Loucy (cell line): ENCODE results near the gene DPM2.

Experiments
- H2AFZ ChIP-seq: fragments of 200-600 bp; sonication (generic); 2 replicates; pipeline ENCODE4 v1.6.0; 2016; ENCODE audit warnings: antibody characterized with exemption, mild to moderate bottlenecking, low read length, moderate library complexity
- H3F3A ChIP-seq: fragments of 200-600 bp; 2 replicates; pipeline ENCODE4 v1.6.0; 2016; ENCODE audit warnings: antibody characterized with exemption, low read depth, mild to moderate bottlenecking
- H3K27me3 ChIP-seq: fragments of 200-600 bp; sonication (generic); 2 replicates; pipeline ENCODE4 v1.6.1; 2014; ENCODE audit warnings: low read length, mild to moderate bottlenecking; ENCODE audit not compliant: insufficient read depth, poor library complexity, severe bottlenecking
- H3K36me3 ChIP-seq: fragments of 200-600 bp; sonication (generic); 2 replicates; pipeline ENCODE4 v1.6.1; 2016; ENCODE audit warnings: low read length; ENCODE audit not compliant: insufficient read depth
- H3K4me1 ChIP-seq: fragments of 200-600 bp; sonication (generic); 2 replicates; pipeline ENCODE4 v1.5.1; 2014; ENCODE audit warnings: low read length, mild to moderate bottlenecking; ENCODE audit not compliant: insufficient read depth, poor library complexity, severe bottlenecking
- H3K4me2 ChIP-seq: fragments of 200-600 bp; sonication (generic); 2 replicates; pipeline ENCODE4 v1.6.0; 2014; ENCODE audit warnings: antibody characterized with exemption, low read length, low read depth, mild to moderate bottlenecking; ENCODE audit not compliant: poor library complexity, severe bottlenecking
- H3K4me3 ChIP-seq: fragments of 200-600 bp; sonication (generic); 2 replicates; pipeline ENCODE4 v1.5.1; 2014; ENCODE audit warnings: low read length, mild to moderate bottlenecking, mixed read lengths; ENCODE audit not compliant: poor library complexity, severe bottlenecking
- H3K79me2 ChIP-seq: fragments of 200-600 bp; sonication (generic); 2 replicates; pipeline ENCODE4 v1.6.1; 2014; ENCODE audit warnings: low read length; ENCODE audit not compliant: insufficient read depth
- H3K9ac ChIP-seq: fragments of 200-600 bp; sonication (generic); 2 replicates; pipeline ENCODE4 v1.6.0; 2014; ENCODE audit warnings: mild to moderate bottlenecking, low read depth, low read length, moderate library complexity; ENCODE audit not compliant: poor library complexity, severe bottlenecking
- H3K9me2 ChIP-seq: fragments of 200-600 bp; sonication (generic); replicated peaks from 2 replicates; pipeline ENCODE4 v1.6.1; 2016; ENCODE audit warnings: low read depth, low read length, mixed read lengths
- H3K9me3 ChIP-seq: fragments of 200-600 bp; sonication (generic); 2 replicates; pipeline ENCODE4 v1.6.1; 2014; ENCODE audit warnings: mild to moderate bottlenecking, antibody characterized with exemption, low read length, low read depth; ENCODE audit not compliant: insufficient read depth
- H4K20me1 ChIP-seq: fragments of 200-600 bp; sonication (generic); 2 replicates; pipeline ENCODE4 v1.6.0; 2014; ENCODE audit warnings: antibody characterized with exemption, low read length, mild to moderate bottlenecking; ENCODE audit not compliant: insufficient read depth, poor library complexity, severe bottlenecking
- EZH2phosphoT487 ChIP-seq: fragments of 200-600 bp; IDR thresholded peaks from 2 replicates; pipeline ENCODE4 v1.6.1; 2018; ENCODE audit warnings: antibody characterized with exemption, mild to moderate bottlenecking, moderate library complexity, borderline replicate concordance
- TF ChIP-seq, protein P1 (sequence below): fragments of 200-600 bp; sonication (generic); conservative IDR thresholded peaks from 2 replicates; pipeline ENCODE4 v1.5.1; 2014; ENCODE audit warnings: mild to moderate bottlenecking, antibody characterized with exemption, low read length

Gene DPM2

DNA sequence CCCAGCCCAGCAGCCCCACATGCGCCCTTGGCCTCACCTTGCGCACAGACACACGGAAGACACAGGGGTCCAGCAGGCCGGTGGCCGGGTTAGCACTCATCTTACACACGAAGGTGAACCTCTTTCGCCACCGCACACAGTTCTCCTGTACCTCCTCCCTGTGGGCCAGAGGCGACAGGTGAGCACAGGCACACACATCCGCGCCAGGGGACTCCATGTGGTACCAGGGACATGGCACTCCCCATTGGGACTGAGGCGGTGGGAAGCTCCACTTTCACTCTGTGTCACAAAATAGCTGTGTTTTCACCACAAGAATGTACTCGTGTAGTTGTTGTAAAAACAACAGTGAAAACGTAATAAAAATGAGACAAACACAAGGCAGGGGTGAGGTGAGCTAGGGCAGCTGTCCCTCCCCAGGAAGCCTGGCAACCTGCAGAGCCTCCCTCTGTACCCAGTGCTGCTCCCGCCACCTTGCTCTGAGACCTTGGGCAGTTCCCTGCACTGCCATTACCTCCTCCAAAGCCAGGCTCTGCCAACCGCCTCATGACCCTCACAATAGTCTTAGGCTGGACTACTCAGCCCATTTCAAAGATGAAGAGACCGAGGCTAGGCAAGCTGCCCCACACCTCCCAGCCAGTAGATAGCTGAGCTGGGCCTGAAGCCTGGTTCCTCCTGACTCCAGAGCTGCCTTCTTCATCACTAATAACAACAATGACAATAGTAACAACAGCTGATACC is 16.3 kb upstream of the DPM2 start:
- Histone ChIP-seq H4K20me1 (peaks cover 4% of the 10 kb centered on the region), H3K9me3 (no peaks in the 10 kb centered on the region), H3K36me3 (no peaks in the 10 kb centered on the region; the same call in 1 of the 2 replicates), H3K4me2 (no peak overlapping the region), H3K9ac (no peak overlapping the region), H3K4me1 (peaks cover 14% of the 10 kb centered on the region), H3K4me3 (no peak overlapping the region), H3F3A (no peaks in the 10 kb centered on the region), H3K79me2 (peaks cover 60% of the 10 kb centered on the region; the same call in 1 of the 2 replicates), H3K27me3 (no peaks in the 10 kb centered on the region), H3K9me2 (no peaks in the 10 kb centered on the region), H2AFZ (no peak overlapping the region)
- TF ChIP-seq, protein P1, sequence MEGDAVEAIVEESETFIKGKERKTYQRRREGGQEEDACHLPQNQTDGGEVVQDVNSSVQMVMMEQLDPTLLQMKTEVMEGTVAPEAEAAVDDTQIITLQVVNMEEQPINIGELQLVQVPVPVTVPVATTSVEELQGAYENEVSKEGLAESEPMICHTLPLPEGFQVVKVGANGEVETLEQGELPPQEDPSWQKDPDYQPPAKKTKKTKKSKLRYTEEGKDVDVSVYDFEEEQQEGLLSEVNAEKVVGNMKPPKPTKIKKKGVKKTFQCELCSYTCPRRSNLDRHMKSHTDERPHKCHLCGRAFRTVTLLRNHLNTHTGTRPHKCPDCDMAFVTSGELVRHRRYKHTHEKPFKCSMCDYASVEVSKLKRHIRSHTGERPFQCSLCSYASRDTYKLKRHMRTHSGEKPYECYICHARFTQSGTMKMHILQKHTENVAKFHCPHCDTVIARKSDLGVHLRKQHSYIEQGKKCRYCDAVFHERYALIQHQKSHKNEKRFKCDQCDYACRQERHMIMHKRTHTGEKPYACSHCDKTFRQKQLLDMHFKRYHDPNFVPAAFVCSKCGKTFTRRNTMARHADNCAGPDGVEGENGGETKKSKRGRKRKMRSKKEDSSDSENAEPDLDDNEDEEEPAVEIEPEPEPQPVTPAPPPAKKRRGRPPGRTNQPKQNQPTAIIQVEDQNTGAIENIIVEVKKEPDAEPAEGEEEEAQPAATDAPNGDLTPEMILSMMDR: no peak
- no peak for TF ChIP-seq EZH2phosphoT487

- Histone ChIP-seq H3K9me2 (no peaks in the 10 kb centered on the region), H3K79me2 (peaks cover 52% of the 10 kb centered on the region; the same call in 1 of the 2 replicates), H3F3A (no peaks in the 10 kb centered on the region), H3K4me2 (no peak overlapping the region), H3K4me1 (peaks cover 14% of the 10 kb centered on the region), H3K9me3 (no peaks in the 10 kb centered on the region), H4K20me1 (peaks cover 4% of the 10 kb centered on the region), H3K9ac (no peak overlapping the region), H3K27me3 (no peaks in the 10 kb centered on the region), H2AFZ (no peak overlapping the region), H3K4me3 (no peak overlapping the region), H3K36me3 (peaks cover 6% of the 10 kb centered on the region; the same call in 1 of the 2 replicates)
- TF ChIP-seq, protein P1: no peak
- TF ChIP-seq EZH2phosphoT487: no peak
Measured at GRCh38 chr9:127953154-127953553, 15.5 kb upstream of the DPM2 start.

DNA sequence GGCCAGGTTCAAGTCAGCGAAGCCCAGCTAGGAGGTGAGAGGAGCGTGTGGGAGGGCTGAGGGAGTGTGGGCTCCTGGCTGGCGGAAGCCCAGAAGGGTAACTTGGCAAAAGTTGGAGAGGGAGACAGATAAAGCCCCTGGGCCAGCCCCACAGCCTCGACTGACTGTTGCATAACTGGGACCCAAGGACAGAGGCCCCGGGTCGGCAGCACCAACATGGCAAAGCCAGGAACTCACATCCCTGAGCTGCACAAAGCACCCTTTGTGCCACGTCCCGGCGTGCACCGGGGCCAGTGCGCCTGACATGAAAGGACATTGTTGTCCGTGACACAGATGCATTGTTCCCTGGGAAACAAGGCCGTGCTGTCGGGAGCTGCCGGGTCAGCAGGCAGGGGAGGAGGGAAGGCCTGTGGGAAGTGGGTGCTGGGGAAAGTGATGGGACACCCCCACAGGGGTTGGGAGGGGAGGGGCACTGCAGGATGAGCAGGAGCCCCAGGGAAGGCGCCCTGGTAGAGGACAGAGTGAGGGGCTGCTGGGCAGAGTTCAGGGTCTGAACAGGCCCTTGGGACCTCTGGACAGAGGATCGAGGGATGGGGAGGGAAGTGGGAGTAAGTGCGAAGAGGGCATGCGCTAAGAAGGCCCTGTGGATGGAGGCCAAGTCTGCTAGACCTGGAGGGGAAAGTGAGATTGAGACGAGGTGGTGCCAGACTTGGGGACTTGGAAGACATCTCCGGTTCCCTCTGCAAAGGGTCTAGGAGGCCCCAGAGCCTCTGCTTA is 13.0 kb upstream of the DPM2 start:
- Histone ChIP-seq H3F3A (no peaks in the 10 kb centered on the region), H3K4me2 (no peak overlapping the region), H3K79me2 (peaks cover 31% of the 10 kb centered on the region; the same call in 1 of the 2 replicates), H2AFZ (no peak overlapping the region), H3K4me3 (no peak overlapping the region), H3K9ac (no peak overlapping the region), H3K9me3 (no peaks in the 10 kb centered on the region), H4K20me1 (peaks cover 4% of the 10 kb centered on the region), H3K36me3 (peaks cover 16% of the 10 kb centered on the region; the same call in 1 of the 2 replicates), H3K9me2 (no peaks in the 10 kb centered on the region), H3K27me3 (no peaks in the 10 kb centered on the region), H3K4me1 (peaks cover 10% of the 10 kb centered on the region)
- TF ChIP-seq, protein P1: no peak
- TF ChIP-seq EZH2phosphoT487: no peak
